Spinal cord (tissue), 4 donors: Measurements from ENCODE around the gene PTPN1. TPM values are rescaled to one million over a fixed set of nuclear protein-coding genes. Genes with fewer than 3 reads are reported as not detected.

Experiments used
- polyA plus RNA-seq, 2 donors: library from polyadenylated mRNA; unstranded; fragments of 120-200 nt; gene quantifications; one replicate each; pipeline ENCODE4 v1.2.1, GENCODE V29; 2013; ENCODE audit not compliant: insufficient read length in 2 of 2
- small RNA-seq: library from RNA; depleted of rRNA; stranded (forward); fragments of <200 nt; gene quantifications from one replicate; pipeline ENCODE3, GENCODE V24; 2014; ENCODE audit warnings: low replicate concordance
- total RNA-seq, 2 donors: library from RNA; depleted of rRNA in 1 of 2; stranded (reverse); fragments of 120-200 nt in 1 of 2; fragments of >200 nt in 1 of 2; gene quantifications; one replicate each; pipeline versions ENCODE4 v1.2.3 to v1.2.4, GENCODE V29; 2013 to 2014

Gene PTPN1
- total and polyA plus RNA-seq, 4 donors: 15.4 to 24.2 (median 22.7) TPM

Small RNAs within 50 kb of the gene (small RNA-seq; reads per million reads assigned to genes)
- gene COX6CP2: not detected
- not detected for gene MIR1302-5
- gene MIR645: not detected
- not detected for gene RF00019

Other genes starting within 250 kb of the PTPN1 start
- 1 to 10 TPM; 2.7 to 4.7 TPM for gene RIPOR3, start 181.2 kb downstream of the PTPN1 start, total RNA-seq
- gene RIPOR3, start 181.2 kb downstream of the PTPN1 start, polyA plus RNA-seq: 1 to 10 TPM; 9.3 TPM
- gene PARD6B, start 221.2 kb downstream of the PTPN1 start, total RNA-seq: 10 to 100 TPM in 1 of 2 donors, 1 to 10 TPM in 1; 5.0 to 11.3 TPM
- 1 to 10 TPM; 4.0 to 5.0 TPM for gene PARD6B, start 221.2 kb downstream of the PTPN1 start, polyA plus RNA-seq